ENCODE results near the gene SGO2.
"Not testable (repeated sequence)": the region's sequence is repeated elsewhere in the genome, so short reads cannot be mapped to it uniquely, and the experiment has no call there.

SGO2 gene

DNA sequence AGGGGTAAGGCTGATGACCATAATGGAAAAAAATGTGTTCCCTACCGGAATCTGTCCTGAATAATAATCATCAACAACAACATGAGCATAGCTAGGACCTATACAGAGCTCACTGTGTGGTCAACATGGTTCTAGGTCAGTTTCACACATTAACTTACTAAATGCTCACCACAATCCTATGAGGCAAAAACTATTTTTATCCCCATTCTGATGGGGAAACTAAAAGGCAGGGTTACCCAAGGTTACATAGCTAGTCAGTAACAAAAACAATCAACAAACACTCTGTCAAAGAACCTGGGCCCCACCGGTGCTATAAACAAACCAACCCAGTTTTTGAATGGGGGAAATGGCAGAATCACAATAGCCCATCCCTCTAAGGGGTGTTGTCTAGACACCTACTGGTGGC lies 100.0 kb downstream of the SGO2 start:
- no peak for DNase-seq

GRCh38 chr2:200627110-200627770 lies 101.2 kb downstream of the SGO2 start:
- no peak for DNase-seq

DNA sequence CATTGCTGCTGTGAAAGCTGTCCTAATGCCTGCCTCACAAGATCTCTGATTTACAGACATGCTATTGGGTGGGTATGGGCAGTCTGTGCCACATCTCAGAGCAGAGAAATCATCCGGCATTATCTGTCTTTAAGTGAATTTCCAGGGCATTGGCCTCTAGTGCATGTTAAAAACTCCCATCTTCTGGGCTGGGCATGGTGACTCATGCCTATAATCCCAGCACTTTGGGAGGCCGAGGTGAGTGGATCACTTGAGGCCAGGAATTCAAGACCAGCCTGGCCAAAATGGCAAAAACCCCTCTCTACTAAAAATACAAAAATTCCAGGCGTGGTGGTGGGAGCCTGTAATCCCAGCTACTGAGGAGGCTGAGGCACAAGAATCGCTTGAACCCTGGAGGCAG lies 102.5 kb downstream of the SGO2 start:
- DNase-seq = not testable (repeated sequence)

DNA sequence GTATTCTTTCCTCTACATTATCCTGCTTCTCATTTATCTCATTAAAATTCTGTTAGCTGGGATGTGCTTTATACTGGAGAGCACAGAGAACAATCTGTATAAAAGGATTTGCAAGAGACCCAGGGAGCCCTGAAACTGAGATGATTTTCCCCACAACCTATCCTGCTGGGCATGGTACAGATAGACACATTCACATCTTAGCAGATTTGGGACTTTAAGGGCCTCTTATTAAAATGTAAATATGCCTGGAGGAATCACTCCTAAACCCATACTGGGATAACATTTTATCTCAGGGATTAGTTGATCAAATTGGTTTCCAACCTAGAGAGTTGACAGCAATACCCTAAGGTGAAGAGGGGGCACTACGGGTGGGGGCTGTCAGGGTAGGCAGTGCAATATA lies 105.3 kb downstream of the SGO2 start:
- no peak for DNase-seq
